ENCODE measurements around the gene NHSL2. TPM values are rescaled to one million over a fixed set of nuclear protein-coding genes. Genes with fewer than 3 reads are reported as not detected.

The NHSL2 gene
- total and polyA plus RNA-seq, 2 of the 13 experiments (the other 11 are each of a cell fraction or from before 2014, with no cell fraction given) = not detected

GRCh38 chrX:72018277-72019112 lies 107.8 kb downstream of the NHSL2 start (continued):
- TF ChIP-seq MAX (IDR thresholded peaks at IDR 0.05) (peak; percentile 92), MEIS2 (CRISPR knock-in tag; IDR thresholded peaks at IDR 0.05) (0 out of 2 replicates have a peak, but pooled peaks have one; percentile 55), MTA3 (CRISPR knock-in tag; IDR thresholded peaks at IDR 0.05) (no peak), ZNF441 (CRISPR knock-in tag; IDR thresholded peaks at IDR 0.05; ENCODE audit: borderline replicate concordance) (peak; percentile 72; the same call in 1 of the 2 replicates), ZNF232 (CRISPR knock-in tag; IDR thresholded peaks at IDR 0.05; ENCODE audit: borderline replicate concordance) (no peak), ZFP90 (CRISPR knock-in tag; IDR thresholded peaks at IDR 0.05; ENCODE audit: borderline replicate concordance) (no peak), RFXANK (CRISPR knock-in tag; IDR thresholded peaks at IDR 0.05) (no peak), ZNF557 (CRISPR knock-in tag; IDR thresholded peaks at IDR 0.05) (no peak), ZNF607 (CRISPR knock-in tag; IDR thresholded peaks at IDR 0.05; ENCODE audit: borderline replicate concordance) (peak; percentile 76; the same call in 1 of the 2 replicates), ZSCAN5A (CRISPR knock-in tag; IDR thresholded peaks at IDR 0.05; ENCODE audit: borderline replicate concordance) (no peak), NFIC (IDR thresholded peaks at IDR 0.05; ENCODE audit: low read length) (no peak), CHD2 (IDR thresholded peaks at IDR 0.05; ENCODE audit: low read depth, low read length) (no peak), CBFB (CRISPR knock-in tag; IDR thresholded peaks at IDR 0.05) (no peak; the same call in 1 of the 2 replicates), ARNT2 (CRISPR knock-in tag; IDR thresholded peaks at IDR 0.05; ENCODE audit: low read depth) (peak; percentile 78; the same call in 1 of the 2 replicates), ZBTB39 (CRISPR knock-in tag; IDR thresholded peaks at IDR 0.05) (no peak), ZBTB7A (CRISPR knock-in tag; IDR thresholded peaks at IDR 0.05) (no peak), ZFP82 (CRISPR knock-in tag; IDR thresholded peaks at IDR 0.05; ENCODE audit: borderline replicate concordance) (no peak), KDM6A (CRISPR knock-in tag; IDR thresholded peaks at IDR 0.05; ENCODE audit: low read depth) (no peak), SP5 (CRISPR knock-in tag; IDR thresholded peaks at IDR 0.05; ENCODE audit: borderline replicate concordance, low read depth) (0 out of 2 replicates have a peak, but pooled peaks have one; percentile 13), DNMT3B (CRISPR knock-in tag; conservative IDR thresholded peaks at IDR 0.05) (no peak), ZNF253 (CRISPR knock-in tag; IDR thresholded peaks at IDR 0.05; ENCODE audit: borderline replicate concordance) (no peak), GABPA (IDR thresholded peaks at IDR 0.05; ENCODE audit: low read depth, low read length) (no peak), GABPA (CRISPR knock-in tag; IDR thresholded peaks at IDR 0.05; ENCODE audit: low read depth) (no peak), RFXAP (CRISPR knock-in tag; IDR thresholded peaks at IDR 0.05; ENCODE audit: borderline replicate concordance) (peak; percentile 40; the same call in 1 of the 2 replicates), ZNF101 (CRISPR knock-in tag; IDR thresholded peaks at IDR 0.05; ENCODE audit: borderline replicate concordance, low read depth) (no peak), ZNF562 (CRISPR knock-in tag; IDR thresholded peaks at IDR 0.05; ENCODE audit: borderline replicate concordance) (no peak; the same call in 1 of the 2 replicates), ETV5 (CRISPR knock-in tag; IDR thresholded peaks at IDR 0.05; ENCODE audit: borderline replicate concordance) (peak; percentile 36; the same call in 1 of the 2 replicates), ZC3H13 (CRISPR knock-in tag; IDR thresholded peaks at IDR 0.05) (0 out of 2 replicates have a peak, but pooled peaks have one; percentile 46), PTBP1 (IDR thresholded peaks at IDR 0.05; ENCODE audit: low read depth, low read length, poor library complexity, severe bottlenecking) (no peak)

Data from HepG2 (cell line).